Heart right ventricle (tissue), 16 donors: Measurements from ENCODE around the gene PTMS. TPM values are rescaled to one million over a fixed set of nuclear protein-coding genes. Genes with fewer than 3 reads are reported as not detected.
"Not testable (repeated sequence)": the region's sequence is repeated elsewhere in the genome, so short reads cannot be mapped to it uniquely, and the experiment has no call there.

Source experiments
- ATAC-seq, 8 donors: fragments of 200-7000 bp; cut with Tn5 transposase; one replicate each; pipeline ENCODE4 v1.9.1; 2020; ENCODE audit warnings: mild to moderate bottlenecking in 8 of 8, moderate library complexity in 8 of 8, moderate number of reproducible peaks in 1 of 8
- DNase-seq, 2 donors: peaks; one replicate each; pipeline ENCODE4 v3.0.0-alpha.2; 2020
- H3K27ac ChIP-seq, 10 donors: fragments of 200-600 bp; sonication (generic) in 2 of 10; one replicate each; pipeline versions ENCODE4 v1.5.0 to v1.8.0; 2020 to 2022; ENCODE audit warnings: mild to moderate bottlenecking in 3 of 10
- H3K27me3 ChIP-seq, 7 donors: fragments of 200-600 bp; one replicate each; pipeline ENCODE4 v1.8.0; 2021 to 2022; ENCODE audit warnings: mild to moderate bottlenecking in 2 of 7
- H3K36me3 ChIP-seq, 9 donors: fragments of 200-600 bp; sonication (generic) in 1 of 9; one replicate each; pipeline versions ENCODE4 v1.5.0 to v1.8.0; 2020 to 2022; ENCODE audit warnings: mild to moderate bottlenecking in 2 of 9
- H3K4me1 ChIP-seq, 9 donors: fragments of 200-600 bp; sonication (generic) in 1 of 9; one replicate each; pipeline versions ENCODE4 v1.5.0 to v1.8.0; 2020 to 2022; ENCODE audit warnings: mild to moderate bottlenecking in 4 of 9
- H3K4me3 ChIP-seq, 10 donors: fragments of 200-600 bp; sonication (generic) in 2 of 10; one replicate each; pipeline versions ENCODE4 v1.5.0 to v1.8.0; 2020 to 2022; ENCODE audit warnings: mild to moderate bottlenecking in 7 of 10, moderate library complexity in 2 of 10
- H3K9me3 ChIP-seq, 11 donors: fragments of 200-600 bp in 10 of 11; sonication (generic) in 2 of 11; one replicate each; pipeline versions ENCODE4 v1.5.0 to v1.8.0; 2013 to 2022; ENCODE audit warnings: mild to moderate bottlenecking in 2 of 11, control low read depth in 1 of 11, moderate library complexity in 1 of 11
- CTCF ChIP-seq, 9 donors: fragments of 200-600 bp; sonication (generic) in 2 of 9; IDR thresholded peaks; one replicate each; pipeline versions ENCODE4 v1.5.0 to v1.8.0; 2021 to 2022; ENCODE audit warnings: antibody characterized with exemption in 9 of 9, mild to moderate bottlenecking in 5 of 9, moderate library complexity in 1 of 9
- WGBS, 2 donors: extraction: QIAGEN DNeasy Blood & Tissue Kit; methylation state at CpG; one replicate each; pipeline ENCODE4 v1.1.7; 2013; ENCODE audit warnings: inconsistent platforms in 1 of 2; 5-methylcytosine and 5-hydroxymethylcytosine counted together
- intact Hi-C, 10 donors: fragments of 100-400 bp; cut with DNase I; formaldehyde crosslinking; loops; one replicate each; pipeline versions ENCODE4 v1.11.1 to v1.14.2; 2022
- polyA plus RNA-seq, 2 donors: library from polyadenylated mRNA; stranded (reverse); fragments of 200-250 nt; gene quantifications; one replicate each; pipeline ENCODE4 v1.2.3, GENCODE V29; 2013
- total RNA-seq, 10 donors: library from RNA; stranded (reverse); fragmentation: NEBNext Ultra II Directional in 3 of 10; extraction: Animal tissue kit (Norgen Biotek cat#: 25700) in 3 of 10; gene quantifications; one replicate each; pipeline versions ENCODE4 v1.2.1 to v1.2.4, GENCODE V29; 2021 to 2023
- donor health status: Arrhythmogenic right ventricular cardiomyopathy.
- donor health status: ischemic (EF 13 %, LVEDD 7.1; RV severe dilation, severe dysfunction).
- donor health status: healthy with polysubstance abuse.
- donor health status: DM: no; HTN: yes; CAD: no.
- donor health status: DM: no; HTN: no; CAD: no.
- donor health status: ischemic (EF 25% LVEDD 6.9; RV normal size, moderate dysfunction).
- donor health status: ischemic (EF 25% LVEDD 5.7; RV mildly dilated, moderate dysfunction).
- donor health status: healthy.
- donor health status: DM: yes; HTN: yes; CAD: no.
- donor health status: Ischemic cardiomyopathy.
- donor health status: ischemic (EF 35%, LVEDD 5.7; RV mildly dilated, moderate dysfunction).
- donor health status: nonischemic (EF 11% LVEDD 7.7; RV severe dilation, severe dysfunction).
- donor health status: DM: yes; HTN: yes; CAD: no.
- donor health status: PGD.
- donor health status: ischemic (EF 29% LVEDD 5.4; RV normal size, mild dysfunction).
- donor health status: nonischemic (EF 23%, LVEDD 6.1; RV moderate dilation, normal function).

PTMS gene
- total and polyA plus RNA-seq, 12 donors: 73.3 to 361 (median 105) TPM

- H3K36me3 ChIP-seq: peaks cover 0 to 91% (median 40%) of the 10 kb centered on the region in 9 donors
- H3K27ac ChIP-seq: no peak overlapping the region
- no peaks in the 10 kb centered on the region for H3K27me3 ChIP-seq
- 95 to 97% methylated on average over 8 of the region's 8 CpGs for WGBS, 2 donors
- DNase-seq: no peak
- no peak for TF ChIP-seq CTCF (IDR thresholded peaks at IDR 0.05)
- no peak overlapping the region for H3K4me3 ChIP-seq
- intact Hi-C loops: no loop called here
- no peaks in the 10 kb centered on the region for H3K9me3 ChIP-seq
- ATAC-seq: no peak
- peaks cover 0 to 11% (median 5%) of the 10 kb centered on the region in 9 donors for H3K4me1 ChIP-seq
These were observed 36.0 kb upstream of the PTMS start for GRCh38 chr12:6730169-6730568.

- H3K36me3 ChIP-seq: peaks cover 0 to 50% (median 20%) of the 10 kb centered on the region in 9 donors
- ATAC-seq (peak in 3 of 8 donors; percentile 8 to 39 (median 16)), DNase-seq (no peak)
- no peak overlapping the region for H3K4me3 ChIP-seq
- H3K9me3 ChIP-seq: no peaks in the 10 kb centered on the region
- peaks cover 0 to 12% (median 7%) of the 10 kb centered on the region in 9 donors for H3K4me1 ChIP-seq
- WGBS, 2 donors: 60 to 66% methylated on average over 10 of the region's 10 CpGs
- TF ChIP-seq CTCF (IDR thresholded peaks at IDR 0.05): no peak
- H3K27ac ChIP-seq: peak overlapping the region in 3 of 10 donors; percentile 10 to 56 (median 22)
- intact Hi-C loops: loop anchor here (1.0 to 5.0 kb wide), 6 partner anchors 43 to 93 kb away; partner anchors contain the start of gene P3H3 (in 5 of the 10)
- H3K27me3 ChIP-seq: no peaks in the 10 kb centered on the region
These were observed 31.4 kb upstream of the PTMS start for GRCh38 chr12:6734506-6735387.

GRCh38 chr12:6735448-6736191, 30.5 kb upstream of the PTMS start:
- no peaks in the 10 kb centered on the region for H3K27me3 ChIP-seq
- TF ChIP-seq CTCF (IDR thresholded peaks at IDR 0.05): peak; percentile 44 to 82 (median 73)
- peaks cover 0 to 41% (median 12%) of the 10 kb centered on the region in 9 donors for H3K36me3 ChIP-seq
- no peaks in the 10 kb centered on the region for H3K9me3 ChIP-seq
- H3K4me3 ChIP-seq: no peak overlapping the region
- ATAC-seq: peak; percentile 86 to 92 (median 90)
- DNase-seq: peak; percentile 52 to 68
- intact Hi-C loops: loop anchor here (1.0 to 5.0 kb wide), 6 partner anchors 42 to 92 kb away; partner anchors contain the start of gene P3H3 (in 5 of the 10)
- 37 to 38% methylated on average over 8 of the region's 8 CpGs for WGBS, 2 donors
- peaks cover 0 to 12% (median 7%) of the 10 kb centered on the region in 9 donors for H3K4me1 ChIP-seq
- H3K27ac ChIP-seq: peak overlapping the region in 7 of 10 donors; percentile 10 to 56 (median 49)

- Histone ChIP-seq H3K36me3 (peaks cover 0 to 30% (median 4%) of the 10 kb centered on the region in 9 donors), H3K4me3 (no peak overlapping the region), H3K4me1 (peaks cover 0 to 12% (median 7%) of the 10 kb centered on the region in 9 donors), H3K27me3 (no peaks in the 10 kb centered on the region), H3K9me3 (no peaks in the 10 kb centered on the region), H3K27ac (no peak overlapping the region)
- 93 to 96% methylated on average over 5 of the region's 5 CpGs for WGBS, 2 donors
- DNase-seq (no peak), ATAC-seq (no peak)
- no peak for TF ChIP-seq CTCF (IDR thresholded peaks at IDR 0.05)
- intact Hi-C loops: loop anchor here in 9 of 10 donors (5.0 kb wide), 3 partner anchors 41 to 91 kb away; partner anchors contain the start of gene P3H3 (in 5 of the 9)
These were observed 29.4 kb upstream of the PTMS start for GRCh38 chr12:6736754-6737153.

- intact Hi-C loops, H3K9me3 ChIP-seq, H3K27me3 ChIP-seq, ATAC-seq, H3K27ac ChIP-seq, DNase-seq, H3K4me3 ChIP-seq: not testable (repeated sequence)
- H3K36me3 ChIP-seq: peaks cover 0 to 13% (median 0%) of the 10 kb centered on the region in 9 donors
- WGBS, 2 donors: 78 to 79% methylated on average over 12 of the region's 12 CpGs
- peaks cover 0 to 17% (median 8%) of the 10 kb centered on the region in 9 donors for H3K4me1 ChIP-seq
These were observed 24.1 kb upstream of the PTMS start for GRCh38 chr12:6742080-6742479.
